Skeletal muscle tissue (tissue), 4 donors: ENCODE data around the gene RAPSN. TPM values are rescaled to one million over a fixed set of nuclear protein-coding genes. Genes with fewer than 3 reads are reported as not detected.
"Not testable (repeated sequence)": the region's sequence is repeated elsewhere in the genome, so short reads cannot be mapped to it uniquely, and the experiment has no call there.

ENCODE experiments used
- H3K27ac ChIP-seq: one replicate; pipeline ENCODE4 v1.7.0; 2013; ENCODE audit warnings: mild to moderate bottlenecking, low read depth, low read length, inconsistent platforms
- H3K27me3 ChIP-seq, 3 donors: one replicate each; pipeline ENCODE4 v1.7.0; 2013; ENCODE audit warnings: low read length in 3 of 3; ENCODE audit not compliant: control insufficient read depth in 3 of 3, insufficient read depth in 3 of 3
- H3K36me3 ChIP-seq, 3 donors: one replicate each; pipeline ENCODE4 v1.7.0; 2013; ENCODE audit warnings: low read length in 3 of 3; ENCODE audit not compliant: control insufficient read depth in 3 of 3, insufficient read depth in 3 of 3
- H3K4me1 ChIP-seq, 3 donors: one replicate each; pipeline ENCODE4 v1.7.0; 2013; ENCODE audit warnings: low read length in 3 of 3, mild to moderate bottlenecking in 3 of 3; ENCODE audit not compliant: control insufficient read depth in 3 of 3, insufficient read depth in 3 of 3
- H3K4me3 ChIP-seq, 3 donors: one replicate each; pipeline ENCODE4 v1.7.0; 2013; ENCODE audit warnings: low read length in 3 of 3
- H3K9ac ChIP-seq, 3 donors: one replicate each; pipeline ENCODE4 v1.7.0; 2013; ENCODE audit warnings: low read length in 3 of 3, mild to moderate bottlenecking in 3 of 3, moderate library complexity in 2 of 3, low read depth in 1 of 3
- H3K9me3 ChIP-seq, 3 donors: one replicate each; pipeline ENCODE4 v1.7.0; 2013; ENCODE audit warnings: low read length in 3 of 3; ENCODE audit not compliant: control insufficient read depth in 3 of 3
- total RNA-seq: library from RNA; depleted of rRNA; stranded (reverse); fragments of >200 nt; gene quantifications from one replicate; pipeline ENCODE4 v1.2.3, GENCODE V29; 2014
- donor health status: Osteomylitis.

RAPSN gene
- total RNA-seq, 1 donor from 2014 or later: 44.9 TPM

DNA sequence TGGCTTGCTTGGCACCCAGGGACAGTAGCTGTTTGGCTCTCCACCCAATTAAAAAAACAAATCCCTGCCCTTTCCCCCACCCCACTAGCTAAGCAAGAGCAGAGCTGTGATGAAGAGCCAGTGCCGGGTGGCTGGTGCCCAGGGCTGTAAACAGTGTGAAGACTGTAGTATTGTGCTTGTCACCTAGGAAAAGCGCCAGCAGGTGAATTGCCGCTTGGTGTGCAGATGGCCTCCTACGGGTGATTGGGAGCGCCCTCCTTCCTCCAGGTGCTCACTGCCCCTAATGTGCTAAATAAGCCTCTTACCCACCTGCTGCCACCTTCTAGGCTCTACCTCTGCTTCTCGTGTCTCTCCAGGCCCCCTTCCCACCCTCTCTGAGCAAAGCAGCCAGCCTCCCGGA is 18.4 kb upstream of the RAPSN start:
- H3K9me3 ChIP-seq: no peaks in the 10 kb centered on the region

DNA sequence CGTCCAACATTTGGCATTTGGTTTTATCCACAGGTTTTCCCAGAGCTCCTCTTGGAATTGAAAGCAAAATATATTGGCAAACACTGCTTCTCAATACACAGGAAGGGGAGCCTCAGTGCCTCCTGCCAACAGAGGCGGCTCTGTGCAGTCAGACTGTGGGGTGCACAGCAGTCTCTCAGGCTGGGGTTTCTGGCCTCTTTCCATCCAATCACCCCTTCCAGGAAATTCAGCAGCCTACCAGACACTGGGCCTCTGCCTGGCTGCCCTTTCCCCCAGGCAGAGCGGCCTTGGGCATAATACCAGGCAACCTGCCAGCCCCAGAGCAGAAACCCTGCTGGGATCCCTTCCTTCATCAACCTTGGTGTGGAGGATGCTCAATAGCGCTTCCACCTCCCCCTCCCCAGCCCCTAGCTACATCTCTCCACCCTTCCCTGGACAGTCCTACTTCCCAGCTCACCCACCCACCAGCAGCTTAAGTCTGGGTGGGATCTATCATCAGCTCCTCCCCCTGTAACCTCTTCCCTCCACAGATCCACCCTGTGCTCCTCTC is 17.8 kb upstream of the RAPSN start:
- H3K9ac ChIP-seq: peak overlapping the region in 1 of 3 donors; percentile 11
- H3K4me1 ChIP-seq: peaks cover 11 to 20% (median 14%) of the 10 kb centered on the region in 3 donors
- H3K36me3 ChIP-seq: peaks cover 19 to 34% (median 30%) of the 10 kb centered on the region in 3 donors
- H3K9me3 ChIP-seq: no peaks in the 10 kb centered on the region
- H3K27ac ChIP-seq: peak overlapping the region; percentile 25
- H3K27me3 ChIP-seq: no peaks in the 10 kb centered on the region
- H3K4me3 ChIP-seq: no peak overlapping the region

More for the DNA sequence above, 18.4 kb upstream of the RAPSN start:
- H3K36me3 ChIP-seq: peaks cover 23 to 40% (median 35%) of the 10 kb centered on the region in 3 donors
- H3K4me3 ChIP-seq: no peak overlapping the region
- H3K27ac ChIP-seq: peak overlapping the region; percentile 25
- no peaks in the 10 kb centered on the region for H3K27me3 ChIP-seq
- peaks cover 11 to 20% (median 14%) of the 10 kb centered on the region in 3 donors for H3K4me1 ChIP-seq
- H3K9ac ChIP-seq: peak overlapping the region in 1 of 3 donors; percentile 16

DNA sequence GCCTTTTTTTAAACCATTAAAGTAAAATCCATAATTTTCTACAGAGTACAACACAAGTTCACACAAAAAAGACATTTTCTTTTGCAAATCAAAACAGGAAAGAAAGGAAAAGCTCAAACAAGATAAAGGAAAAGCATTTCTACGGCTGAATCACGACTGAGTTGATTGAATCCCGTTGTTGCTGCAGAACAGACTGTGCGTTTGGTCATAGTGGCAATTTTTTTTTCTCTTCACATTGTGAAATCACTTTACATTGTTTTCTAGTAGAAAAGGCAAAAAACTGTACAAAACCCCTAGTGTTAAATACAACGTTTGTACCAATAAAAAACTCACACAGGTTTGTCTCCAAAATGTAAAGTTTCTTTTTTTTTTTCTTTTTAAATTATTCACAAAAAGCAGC is 17.3 kb upstream of the RAPSN start:
- Histone ChIP-seq H3K9me3 (no peaks in the 10 kb centered on the region), H3K9ac (peak overlapping the region in 1 of 3 donors; percentile 11), H3K4me1 (peaks cover 11 to 20% (median 14%) of the 10 kb centered on the region in 3 donors), H3K4me3 (no peak overlapping the region), H3K27me3 (no peaks in the 10 kb centered on the region), H3K27ac (no peak overlapping the region), H3K36me3 (peaks cover 14 to 28% (median 24%) of the 10 kb centered on the region in 3 donors)

DNA sequence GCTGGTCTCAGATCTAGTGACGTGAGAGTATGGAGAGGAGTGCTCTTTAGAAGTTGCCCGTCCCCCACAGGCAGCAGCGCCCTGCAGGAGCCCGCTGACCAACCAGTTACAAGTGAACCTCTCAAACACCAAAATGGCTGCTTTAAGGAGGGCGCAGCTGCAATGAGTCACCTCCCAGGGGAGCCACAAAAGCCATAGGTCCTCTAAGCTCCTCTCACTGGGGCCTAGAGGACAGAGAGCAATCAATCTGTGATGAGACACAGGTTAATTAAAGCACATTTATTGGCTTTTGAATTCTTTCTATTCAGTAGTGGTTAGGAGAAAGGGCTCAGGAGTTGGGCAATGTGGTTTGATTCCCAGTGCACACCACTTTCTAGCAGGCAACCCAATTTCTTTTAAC is 15.5 kb upstream of the RAPSN start:
- no peak overlapping the region for H3K4me3 ChIP-seq
- peaks cover under 1 to 15% (median 13%) of the 10 kb centered on the region in 3 donors for H3K36me3 ChIP-seq
- H3K9ac ChIP-seq: no peak overlapping the region
- H3K27me3 ChIP-seq: no peaks in the 10 kb centered on the region
- H3K27ac ChIP-seq: no peak overlapping the region
- H3K4me1 ChIP-seq: peaks cover 11 to 20% (median 16%) of the 10 kb centered on the region in 3 donors
- no peaks in the 10 kb centered on the region for H3K9me3 ChIP-seq

DNA sequence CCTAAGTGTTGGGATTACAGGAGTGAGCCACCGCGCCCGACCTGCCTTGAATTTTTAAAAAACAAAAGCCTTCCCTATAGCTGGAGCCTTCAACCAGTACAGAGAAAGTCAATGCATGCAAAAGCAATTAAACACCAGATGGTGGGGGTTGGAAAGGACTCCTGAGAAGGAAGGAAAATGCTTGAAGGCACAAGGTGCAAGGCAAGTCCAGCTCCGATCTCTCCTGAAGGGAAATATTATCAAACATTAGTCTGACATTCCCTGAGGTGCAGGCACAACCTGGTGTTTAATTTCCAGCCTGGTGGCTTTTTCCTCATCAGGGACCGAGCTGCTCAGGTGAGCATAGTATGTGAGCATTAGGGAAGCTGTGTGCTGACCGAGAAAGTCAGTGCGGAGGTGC is 12.9 kb upstream of the RAPSN start:
- Histone ChIP-seq H3K27me3 (no peaks in the 10 kb centered on the region), H3K36me3 (peaks cover 0 to 6% (median 0%) of the 10 kb centered on the region in 3 donors), H3K27ac (no peak overlapping the region)

DNA sequence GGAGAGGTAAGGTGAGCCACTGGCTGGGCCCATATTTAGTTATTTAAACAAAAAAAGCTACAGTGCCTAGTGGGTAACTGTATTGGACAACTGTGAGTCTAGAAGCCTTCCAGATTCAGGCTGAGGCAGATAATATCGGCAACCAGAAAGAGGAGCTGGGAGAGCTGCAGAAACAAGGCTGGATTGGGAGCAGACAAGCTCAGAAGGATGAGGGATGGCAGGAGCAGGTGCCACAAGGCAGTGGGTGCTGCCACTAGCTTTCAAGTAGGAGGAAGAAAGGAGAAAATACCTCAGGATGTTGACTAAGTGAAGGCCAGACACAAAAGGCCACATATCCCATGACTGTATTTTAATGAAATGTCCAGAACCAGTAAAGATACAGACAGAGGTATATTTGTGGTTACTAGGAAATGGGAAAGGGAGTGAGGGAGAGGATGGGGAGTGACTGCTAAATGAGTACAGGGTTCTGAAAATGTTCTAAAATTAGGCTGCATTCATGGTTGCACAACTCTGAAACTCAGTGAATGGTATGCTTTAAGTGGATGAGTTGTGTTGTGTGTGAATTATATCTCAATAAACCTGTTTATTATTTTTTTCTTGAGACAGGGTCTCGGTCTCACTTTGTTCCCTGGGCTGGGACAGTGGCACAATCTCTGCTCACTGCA is 11.8 kb upstream of the RAPSN start:
- Histone ChIP-seq H3K27me3 (no peaks in the 10 kb centered on the region), H3K4me3 (no peak overlapping the region), H3K36me3 (peaks cover 0 to 6% (median 0%) of the 10 kb centered on the region in 3 donors), H3K27ac (no peak overlapping the region), H3K9ac (no peak overlapping the region), H3K9me3 (no peaks in the 10 kb centered on the region), H3K4me1 (peaks cover 0 to 4% (median 3%) of the 10 kb centered on the region in 3 donors)

More for the DNA sequence above, 12.9 kb upstream of the RAPSN start:
- peaks cover 4 to 8% (median 7%) of the 10 kb centered on the region in 3 donors for H3K4me1 ChIP-seq
- H3K9me3 ChIP-seq: no peaks in the 10 kb centered on the region
- H3K9ac ChIP-seq: no peak overlapping the region
- no peak overlapping the region for H3K4me3 ChIP-seq

DNA sequence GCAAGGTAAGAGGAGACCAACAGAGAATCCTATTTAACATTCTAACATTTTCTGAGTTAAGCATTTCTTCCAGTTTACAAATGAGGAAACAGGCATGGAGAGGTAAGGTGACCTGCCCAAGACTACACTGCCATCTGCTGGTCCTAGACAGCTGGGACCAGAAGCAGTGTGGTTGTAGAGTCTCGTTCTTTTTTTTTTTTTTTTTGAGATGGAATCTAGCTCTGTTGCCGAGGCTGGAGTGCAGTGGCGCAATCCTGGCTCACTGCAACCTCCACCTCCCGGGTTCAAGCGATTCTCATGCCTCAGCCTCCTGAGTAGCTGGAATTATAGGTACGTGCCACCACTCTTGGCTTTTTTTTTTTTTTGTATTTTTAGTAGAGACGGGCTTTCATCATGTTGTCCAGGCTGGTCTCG is 5.3 kb upstream of the RAPSN start:
- H3K27me3 ChIP-seq, H3K27ac ChIP-seq, H3K4me1 ChIP-seq, H3K9me3 ChIP-seq, H3K36me3 ChIP-seq, H3K4me3 ChIP-seq: not testable (repeated sequence)
- H3K9ac ChIP-seq: peak overlapping the region in 1 of 3 donors; percentile 25

DNA sequence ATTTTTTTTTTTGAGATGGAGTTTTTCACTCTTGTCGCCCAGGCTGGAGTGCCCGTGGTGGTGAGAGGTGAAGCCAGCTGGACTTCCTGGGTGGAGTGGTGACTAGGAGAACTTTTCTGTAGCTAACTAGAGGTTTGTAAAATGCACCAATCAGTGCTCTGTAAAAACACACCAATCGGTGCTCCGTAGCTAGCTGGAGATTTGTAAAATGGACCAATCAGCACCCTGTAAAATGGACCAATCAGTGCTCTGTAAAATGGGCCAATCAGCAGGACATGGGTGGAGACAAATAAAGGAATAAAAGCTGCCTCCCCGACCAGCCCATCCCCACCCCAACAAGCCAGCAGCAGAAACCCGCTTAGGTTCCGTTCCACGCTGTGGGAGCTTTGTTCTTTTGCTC is 4.4 kb upstream of the RAPSN start:
- H3K9me3 ChIP-seq: no peaks in the 10 kb centered on the region
- no peak overlapping the region for H3K4me3 ChIP-seq
- peaks cover 7 to 14% (median 14%) of the 10 kb centered on the region in 3 donors for H3K4me1 ChIP-seq
- H3K27ac ChIP-seq: no peak overlapping the region
- no peak overlapping the region for H3K9ac ChIP-seq
- no peaks in the 10 kb centered on the region for H3K27me3 ChIP-seq
- H3K36me3 ChIP-seq: no peaks in the 10 kb centered on the region

DNA sequence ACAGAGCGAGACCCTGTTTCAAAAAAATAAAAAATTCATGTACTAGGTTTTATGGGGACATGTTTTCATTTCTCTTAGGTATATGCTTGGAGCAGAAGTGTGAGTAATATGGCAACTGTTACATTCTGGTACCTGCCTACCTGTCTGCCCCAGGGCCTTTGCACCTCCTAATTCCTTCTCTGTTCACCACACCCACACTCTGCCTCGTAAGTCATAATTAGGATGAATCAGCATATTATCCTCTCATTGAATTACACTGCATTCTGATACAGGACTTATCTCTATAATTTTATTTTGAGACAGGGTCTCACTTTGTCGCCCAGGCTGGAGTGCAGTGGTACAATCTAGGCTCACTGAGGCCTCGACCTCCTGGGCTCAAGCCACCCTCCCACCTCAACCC is 3.1 kb upstream of the RAPSN start:
- Histone ChIP-seq H3K27ac (no peak overlapping the region), H3K4me1 (peaks cover 14 to 27% (median 23%) of the 10 kb centered on the region in 3 donors), H3K27me3 (no peaks in the 10 kb centered on the region), H3K4me3 (no peak overlapping the region), H3K36me3 (peaks cover 5 to 6% (median 5%) of the 10 kb centered on the region in 3 donors), H3K9ac (no peak overlapping the region), H3K9me3 (no peaks in the 10 kb centered on the region)

DNA sequence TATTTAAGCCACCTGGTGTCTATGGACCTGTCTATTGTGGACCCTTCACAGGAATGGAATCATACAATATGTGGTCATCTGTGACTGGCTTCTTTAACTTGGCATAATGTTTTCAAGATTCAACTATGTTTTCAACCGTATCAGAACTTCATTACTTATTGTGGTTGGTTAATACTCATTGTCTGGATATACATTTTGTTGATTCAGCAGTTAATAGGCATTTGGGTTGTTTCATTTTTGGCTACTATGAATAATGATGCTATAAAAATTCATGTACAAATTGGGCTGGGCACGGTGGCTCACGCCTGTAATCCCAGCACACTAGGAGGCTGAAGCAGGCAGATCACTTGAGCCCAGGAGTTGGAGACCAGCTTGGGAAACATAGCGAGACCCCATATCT is 2.5 kb upstream of the RAPSN start:
- no peak overlapping the region for H3K27ac ChIP-seq
- no peak overlapping the region for H3K9ac ChIP-seq
- H3K4me3 ChIP-seq: no peak overlapping the region
- H3K9me3 ChIP-seq: no peaks in the 10 kb centered on the region
- no peaks in the 10 kb centered on the region for H3K27me3 ChIP-seq
- peaks cover 17 to 31% (median 23%) of the 10 kb centered on the region in 3 donors for H3K4me1 ChIP-seq
- H3K36me3 ChIP-seq: peaks cover 5 to 7% (median 6%) of the 10 kb centered on the region in 3 donors
